ENCODE data around the gene GCNA. TPM values are rescaled to one million over a fixed set of nuclear protein-coding genes. Genes with fewer than 3 reads are reported as not detected.

GCNA gene
- total RNA-seq, 1 experiment from 2014 or later = 1.0 TPM

- H3K4me3 Mint-ChIP-seq = no peak overlapping the region
- no peaks in the 10 kb centered on the region for H3K9me3 Mint-ChIP-seq
- no peak overlapping the region for H3K27ac Mint-ChIP-seq
- DNase-seq (ENCODE audit: low spot score) (peak; percentile 47), ATAC-seq (peak; percentile 95)
- no peaks in the 10 kb centered on the region for H3K27me3 Mint-ChIP-seq (ENCODE audit: low read depth)
- H3K36me3 Mint-ChIP-seq = no peaks in the 10 kb centered on the region; the same call in 1 of the 2 replicates
- ChIA-PET POLR2A (no interaction called here), CTCF (interaction anchor here (0.6 to 1.8 kb wide), 8 partner anchors 27 to 257 kb away, joined by 3 to 10 read pairs (median 4); partner anchors contain the start of gene TAF1)
- H3K4me1 Mint-ChIP-seq = no peaks in the 10 kb centered on the region; the same call in 1 of the 2 replicates
- TF ChIP-seq NFE2L1 (CRISPR knock-in tag; IDR thresholded peaks at IDR 0.05) = no peak
- no peak for TF ChIP-seq GABPB1 (CRISPR knock-in tag; IDR thresholded peaks at IDR 0.05)
- no peak for TF ChIP-seq ZMAT4 (CRISPR knock-in tag; IDR thresholded peaks at IDR 0.05)
- no peak for TF ChIP-seq CBFB (CRISPR knock-in tag; IDR thresholded peaks at IDR 0.05; ENCODE audit: low read depth)
- TF ChIP-seq NFATC4 (CRISPR knock-in tag; IDR thresholded peaks at IDR 0.05) = no peak
- no peak for TF ChIP-seq EMX1 (CRISPR knock-in tag; IDR thresholded peaks at IDR 0.05)
- TF ChIP-seq ZNF512 (CRISPR knock-in tag; IDR thresholded peaks at IDR 0.05; ENCODE audit: borderline replicate concordance) = no peak
- TF ChIP-seq ERG (CRISPR knock-in tag; IDR thresholded peaks at IDR 0.05) = no peak
- TF ChIP-seq CREM (CRISPR knock-in tag; IDR thresholded peaks at IDR 0.05) = no peak
- no peak for TF ChIP-seq PRDM15 (CRISPR knock-in tag; IDR thresholded peaks at IDR 0.05)
- TF ChIP-seq ARID4B (CRISPR knock-in tag; IDR thresholded peaks at IDR 0.05; ENCODE audit: borderline replicate concordance) = no peak
- TF ChIP-seq ZNF396 (CRISPR knock-in tag; IDR thresholded peaks at IDR 0.05; ENCODE audit: borderline replicate concordance) = no peak
- TF ChIP-seq SMAD3 (CRISPR knock-in tag; IDR thresholded peaks at IDR 0.05; ENCODE audit: borderline replicate concordance) = no peak
- TF ChIP-seq PREB (CRISPR knock-in tag; IDR thresholded peaks at IDR 0.05; ENCODE audit: borderline replicate concordance) = no peak
- no peak for TF ChIP-seq E2F1 (CRISPR knock-in tag; IDR thresholded peaks at IDR 0.05)
- TF ChIP-seq PRRX2 (CRISPR knock-in tag; IDR thresholded peaks at IDR 0.05) = no peak
- no peak for TF ChIP-seq FOXJ3 (CRISPR knock-in tag; IDR thresholded peaks at IDR 0.05; ENCODE audit: borderline replicate concordance)
- TF ChIP-seq ATF1 (CRISPR knock-in tag; IDR thresholded peaks at IDR 0.05) = no peak
These were observed 44.6 kb downstream of the GCNA start for GRCh38 chrX:71622576-71623450.

Measured in WTC11 (cell line).